ENCODE data around the gene CLASP1. TPM values are rescaled to one million over a fixed set of nuclear protein-coding genes. Genes with fewer than 3 reads are reported as not detected.

Gene CLASP1
- total and polyA plus RNA-seq, 2 of the 8 experiments (the other 6 are each of a cell fraction or from before 2014, with no cell fraction given) = 7.3 to 53.9 TPM

- no peaks in the 10 kb centered on the region for H3K27me3 ChIP-seq (replicated peaks in 1 of 4; ENCODE audit: control insufficient read depth in 3 of 4, extremely low read depth in 1 of 4, insufficient read depth in 3 of 4, low read length in 3 of 4)
- H3K23me2 ChIP-seq (ENCODE audit: low read depth, low read length) = no peaks in the 10 kb centered on the region
- no peak overlapping the region for H3K4ac ChIP-seq (replicated peaks; ENCODE audit: insufficient read length, low read depth, low read length)
- ChIA-PET POLR2A (ENCODE audit: partially characterized antibody) (no interaction called here), CTCF (ENCODE audit: partially characterized antibody) (interaction anchor here (0.9 to 1.5 kb wide), 8 partner anchors 9 to 52 kb away, joined by 3 to 5 read pairs (median 3); no protein-coding TSS in a partner anchor)
- no peak overlapping the region for H3K23ac ChIP-seq (ENCODE audit: insufficient read length)
- FAIRE-seq = no peak
- no peak overlapping the region for H4K91ac ChIP-seq (replicated peaks; ENCODE audit: insufficient read length, low read length)
- H3K18ac ChIP-seq (ENCODE audit: extremely low read depth, low read length) = no peak overlapping the region
- no peak overlapping the region for H3K56ac ChIP-seq (replicated peaks; ENCODE audit: insufficient read length, low read depth, low read length)
- peaks cover 0 to 4% (median under 1%) of the 10 kb centered on the region in 4 experiments; a peak in 3 of 7 replicates for H3K4me1 ChIP-seq (replicated peaks in 1 of 4; ENCODE audit: control insufficient read depth in 3 of 4, insufficient read depth in 4 of 4, low read length in 3 of 4)
- no peak overlapping the region for H3K9ac ChIP-seq (replicated peaks in 1 of 4; ENCODE audit: extremely low read depth in 1 of 4, low read depth in 3 of 4, low read length in 3 of 4)
- no peak overlapping the region for H2BK20ac ChIP-seq (ENCODE audit: low read length)
- H2BK12ac ChIP-seq (ENCODE audit: low read depth, low read length) = 0 out of 2 replicates have a peak overlapping the region, but pooled peaks have one; percentile 7
- no peak for DNase-seq (ENCODE audit: low read depth in 1 of 2, low spot score in 2 of 2)
- no peak overlapping the region for H2BK5ac ChIP-seq (ENCODE audit: low read depth, low read length)
- H2AK5ac ChIP-seq (ENCODE audit: low read depth, low read length) = no peak overlapping the region
- H3K14ac ChIP-seq (ENCODE audit: insufficient read length) = no peak overlapping the region
- no peaks in the 10 kb centered on the region; the same call in 1 of the 2 replicates for H3K79me1 ChIP-seq (ENCODE audit: low read depth, low read length)
- no peak overlapping the region for H3K4me3 ChIP-seq (ENCODE audit: extremely low read depth in 1 of 4, insufficient read depth in 2 of 4, low read depth in 3 of 4, low read length in 4 of 4)
- H2BK120ac ChIP-seq (replicated peaks; ENCODE audit: low read depth, low read length) = no peak overlapping the region
- H4K20me1 ChIP-seq (replicated peaks in 1 of 2; ENCODE audit: control insufficient read depth in 1 of 2, insufficient read depth in 2 of 2, low read length in 2 of 2) = peaks cover 0 to 1% of the 10 kb centered on the region in 2 experiments
- TF ChIP-seq NANOG (IDR thresholded peaks at IDR 0.05; ENCODE audit: insufficient read depth, low read depth, low read length, poor library complexity, severe bottlenecking) (no peak), ASH2L (IDR thresholded peaks at IDR 0.05; ENCODE audit: low read length) (no peak), SIRT6 (IDR thresholded peaks at IDR 0.05; ENCODE audit: low read length) (no peak), GTF2F1 (IDR thresholded peaks at IDR 0.05; ENCODE audit: borderline replicate concordance, low read depth, low read length) (no peak), TAF1 (IDR thresholded peaks at IDR 0.05; ENCODE audit: low read depth, low read length) (no peak)
- no peak overlapping the region for H3K27ac ChIP-seq (ENCODE audit: low read depth, low read length)
- no peaks in the 10 kb centered on the region; a peak in 2 of 8 replicates for H3K36me3 ChIP-seq (ENCODE audit: control insufficient read depth in 2 of 4, insufficient read depth in 4 of 4, low read length in 3 of 4)
- H3K79me2 ChIP-seq (ENCODE audit: control insufficient read depth in 1 of 2, insufficient read depth in 2 of 2, low read length in 2 of 2) = peaks cover 0 to 51% of the 10 kb centered on the region in 2 experiments; a peak in 3 of 4 replicates
- WGBS, 2 experiments (ENCODE audit: extremely low coverage in 1 of 2, insufficient coverage in 1 of 2, insufficient read length in 1 of 2, insufficient replicate concordance in 2 of 2, low coverage in 1 of 2, low lambda C conversion rate in 2 of 2, missing lambda C conversion rate in 1 of 2) = 80% methylated on average over 3 of the region's 3 CpGs; no CpG with 5 or more reads in 1 of the 2 experiments
- no peak overlapping the region for H4K8ac ChIP-seq (ENCODE audit: extremely low read depth, insufficient read depth, low read length)
- H3K4me2 ChIP-seq (ENCODE audit: insufficient read depth in 1 of 2, low read depth in 2 of 2, low read length in 2 of 2) = no peak overlapping the region
- H4K5ac ChIP-seq (ENCODE audit: insufficient read length, low read depth, low read length) = no peak overlapping the region
- no peak overlapping the region for H2AFZ ChIP-seq (ENCODE audit: low read length)
- H3K9me3 ChIP-seq (ENCODE audit: insufficient read depth in 2 of 2, low read depth in 1 of 2, low read length in 1 of 2) = no peaks in the 10 kb centered on the region
- H2BK15ac ChIP-seq (ENCODE audit: low read length) = no peak overlapping the region
Measured at GRCh38 chr2:121575800-121576199, 73.5 kb downstream of the CLASP1 start.

All from H1 (cell line).